ENCODE data around the gene CNNM4. TPM values are rescaled to one million over a fixed set of nuclear protein-coding genes. Genes with fewer than 3 reads are reported as not detected.
"Not testable (repeated sequence)": the region's sequence is repeated elsewhere in the genome, so short reads cannot be mapped to it uniquely, and the experiment has no call there.

Gene CNNM4
- total and polyA plus RNA-seq, 2 donors = 2.4 to 3.1 TPM

- not testable (repeated sequence) for H3K9me3 ChIP-seq (ENCODE audit: control insufficient read depth in 2 of 2, insufficient read depth in 1 of 2, low read length in 1 of 2); H3K4me3 ChIP-seq (ENCODE audit: low read length in 2 of 2); DNase-seq (ENCODE audit: low read depth in 6 of 9, low spot score in 9 of 9); H3K36me3 ChIP-seq (ENCODE audit: control insufficient read depth in 2 of 2, insufficient read depth in 2 of 2, low read length in 1 of 2); H3K27me3 ChIP-seq (ENCODE audit: control insufficient read depth in 2 of 2, insufficient read depth in 1 of 2, low read length in 1 of 2); H3K27ac ChIP-seq (ENCODE audit: low read depth in 1 of 2, low read length in 1 of 2)
- peaks cover 28 to 43% of the 10 kb centered on the region in 2 donors for H3K4me1 ChIP-seq (ENCODE audit: control insufficient read depth in 2 of 2, insufficient read depth in 2 of 2, low read length in 2 of 2)
- WGBS = 96% methylated on average over 15 of the region's 20 CpGs
Observed at GRCh38 chr2:96805946-96806345, 45.2 kb downstream of the CNNM4 start.

DNA sequence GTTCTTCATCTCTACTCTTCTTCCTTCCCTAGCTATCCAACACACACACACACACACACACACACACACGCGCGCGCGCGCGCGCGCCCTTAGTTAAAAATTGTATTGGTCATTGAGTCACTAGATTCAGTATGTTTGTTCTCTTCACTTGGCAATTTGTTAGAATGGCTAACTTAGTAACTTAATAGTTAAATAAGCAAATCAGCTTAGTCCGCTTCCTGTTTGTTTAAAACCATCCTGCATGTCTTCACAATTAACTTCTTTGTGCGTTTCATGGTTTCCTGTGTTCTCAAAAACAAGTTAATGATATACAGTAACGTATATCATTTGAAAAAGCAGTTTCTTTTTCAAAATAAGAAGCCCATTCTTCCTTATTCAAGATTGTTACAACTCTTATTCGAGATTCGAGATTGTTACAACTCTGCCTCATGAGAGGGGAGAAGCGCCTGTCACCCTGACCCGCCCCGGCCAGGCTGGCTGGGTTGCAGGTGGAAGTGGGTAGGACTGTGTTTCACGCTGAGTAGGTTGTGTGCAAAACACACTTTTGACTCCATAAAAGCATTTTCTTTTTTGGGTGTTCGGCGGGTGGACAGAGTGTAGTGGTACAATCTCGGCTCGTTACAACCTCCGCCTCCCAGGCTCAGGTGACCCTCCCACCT is 45.9 kb downstream of the CNNM4 start:
- H3K27me3 ChIP-seq (ENCODE audit: control insufficient read depth in 2 of 2, insufficient read depth in 1 of 2, low read length in 1 of 2) = no peaks in the 10 kb centered on the region
- H3K36me3 ChIP-seq (ENCODE audit: control insufficient read depth in 2 of 2, insufficient read depth in 2 of 2, low read length in 1 of 2) = no peaks in the 10 kb centered on the region
- H3K9me3 ChIP-seq (ENCODE audit: control insufficient read depth in 2 of 2, insufficient read depth in 1 of 2, low read length in 1 of 2) = no peaks in the 10 kb centered on the region
- H3K4me1 ChIP-seq (ENCODE audit: control insufficient read depth in 2 of 2, insufficient read depth in 2 of 2, low read length in 2 of 2) = peaks cover 32 to 45% of the 10 kb centered on the region in 2 donors
- no peak overlapping the region for H3K4me3 ChIP-seq (ENCODE audit: low read length in 2 of 2)
- DNase-seq (ENCODE audit: low read depth in 6 of 9, low spot score in 9 of 9) = peak in 1 of 9 donors; percentile 60
- H3K27ac ChIP-seq (ENCODE audit: low read depth in 1 of 2, low read length in 1 of 2) = peak overlapping the region; percentile 62 to 66
- WGBS = 89% methylated on average over 23 of the region's 23 CpGs

DNA sequence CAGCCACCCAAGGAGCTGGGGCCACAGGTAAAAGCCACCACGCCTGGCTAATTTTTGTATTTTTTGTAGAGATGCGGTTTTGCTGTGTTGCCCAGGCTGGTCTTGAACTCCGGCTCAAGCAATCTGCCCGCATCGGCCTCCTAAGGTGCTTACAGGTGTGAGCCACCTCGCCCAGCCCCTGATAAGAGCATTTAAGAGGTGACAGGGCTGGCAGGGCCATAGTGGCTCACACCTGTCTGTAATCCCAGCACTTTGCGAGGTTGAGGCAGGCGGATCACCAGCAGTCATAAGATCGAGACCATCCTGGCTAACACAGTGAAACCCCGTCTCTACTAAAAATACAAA is 46.4 kb downstream of the CNNM4 start:
- H3K27ac ChIP-seq (ENCODE audit: low read depth in 1 of 2, low read length in 1 of 2) = peak overlapping the region in 1 of 2 donors; percentile 62
- H3K9me3 ChIP-seq (ENCODE audit: control insufficient read depth in 2 of 2, insufficient read depth in 1 of 2, low read length in 1 of 2) = no peaks in the 10 kb centered on the region
- H3K36me3 ChIP-seq (ENCODE audit: control insufficient read depth in 2 of 2, insufficient read depth in 2 of 2, low read length in 1 of 2) = no peaks in the 10 kb centered on the region
- WGBS = 96% methylated on average over 10 of the region's 10 CpGs
- peaks cover 32 to 50% of the 10 kb centered on the region in 2 donors for H3K4me1 ChIP-seq (ENCODE audit: control insufficient read depth in 2 of 2, insufficient read depth in 2 of 2, low read length in 2 of 2)
- no peak for DNase-seq (ENCODE audit: low read depth in 6 of 9, low spot score in 9 of 9)
- no peak overlapping the region for H3K4me3 ChIP-seq (ENCODE audit: low read length in 2 of 2)
- H3K27me3 ChIP-seq (ENCODE audit: control insufficient read depth in 2 of 2, insufficient read depth in 1 of 2, low read length in 1 of 2) = no peaks in the 10 kb centered on the region

GRCh38 chr2:96808176-96808837 is 47.6 kb downstream of the CNNM4 start:
- DNase-seq (ENCODE audit: low read depth in 6 of 9, low spot score in 9 of 9) = no peak
- Histone ChIP-seq H3K27me3 (ENCODE audit: control insufficient read depth in 2 of 2, insufficient read depth in 1 of 2, low read length in 1 of 2) (no peaks in the 10 kb centered on the region), H3K36me3 (ENCODE audit: control insufficient read depth in 2 of 2, insufficient read depth in 2 of 2, low read length in 1 of 2) (no peaks in the 10 kb centered on the region), H3K27ac (ENCODE audit: low read depth in 1 of 2, low read length in 1 of 2) (no peak overlapping the region), H3K4me3 (ENCODE audit: low read length in 2 of 2) (no peak overlapping the region), H3K4me1 (ENCODE audit: control insufficient read depth in 2 of 2, insufficient read depth in 2 of 2, low read length in 2 of 2) (peaks cover 32 to 59% of the 10 kb centered on the region in 2 donors), H3K9me3 (ENCODE audit: control insufficient read depth in 2 of 2, insufficient read depth in 1 of 2, low read length in 1 of 2) (no peaks in the 10 kb centered on the region)
- 96% methylated on average over 10 of the region's 10 CpGs for WGBS

DNA sequence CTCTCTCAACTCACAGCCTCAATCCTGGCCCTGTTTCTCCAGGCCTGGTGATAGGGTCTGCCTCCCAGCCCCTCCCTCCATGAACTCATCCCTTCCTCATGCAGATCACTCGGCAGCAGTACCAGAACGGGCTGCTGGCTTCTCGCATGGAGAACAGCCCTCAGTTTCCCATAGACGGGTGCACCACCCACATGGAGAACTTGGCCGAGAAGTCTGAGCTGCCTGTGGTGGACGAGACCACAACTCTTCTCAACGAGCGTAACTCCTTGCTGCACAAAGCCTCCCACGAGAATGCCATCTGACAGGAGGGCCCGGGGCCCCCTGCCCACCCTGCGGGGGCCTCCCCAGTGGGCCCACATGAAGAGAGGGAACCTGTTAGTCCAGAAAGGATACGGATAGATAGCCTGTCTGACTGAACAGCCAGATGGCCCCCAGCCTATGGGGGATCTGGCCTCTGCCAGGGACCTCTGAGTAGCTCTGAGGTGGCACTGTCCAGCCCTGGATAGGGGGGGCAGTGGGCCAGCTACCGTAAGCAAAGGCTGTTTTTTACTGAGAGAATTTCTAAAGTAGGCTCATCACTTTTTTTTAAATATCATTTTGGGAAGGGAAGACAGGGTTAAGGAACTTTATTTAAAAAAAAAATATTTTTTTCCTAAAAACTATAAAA is 48.6 kb downstream of the CNNM4 start:
- no peaks in the 10 kb centered on the region for H3K9me3 ChIP-seq (ENCODE audit: control insufficient read depth in 2 of 2, insufficient read depth in 1 of 2, low read length in 1 of 2)
- no peaks in the 10 kb centered on the region for H3K36me3 ChIP-seq (ENCODE audit: control insufficient read depth in 2 of 2, insufficient read depth in 2 of 2, low read length in 1 of 2)
- no peak overlapping the region for H3K4me3 ChIP-seq (ENCODE audit: low read length in 2 of 2)
- DNase-seq (ENCODE audit: low read depth in 6 of 9, low spot score in 9 of 9) = no peak
- 96% methylated on average over 13 of the region's 13 CpGs for WGBS
- no peaks in the 10 kb centered on the region for H3K27me3 ChIP-seq (ENCODE audit: control insufficient read depth in 2 of 2, insufficient read depth in 1 of 2, low read length in 1 of 2)
- H3K4me1 ChIP-seq (ENCODE audit: control insufficient read depth in 2 of 2, insufficient read depth in 2 of 2, low read length in 2 of 2) = peaks cover 32 to 59% of the 10 kb centered on the region in 2 donors
- peak overlapping the region in 1 of 2 donors; percentile 87 for H3K27ac ChIP-seq (ENCODE audit: low read depth in 1 of 2, low read length in 1 of 2)

DNA sequence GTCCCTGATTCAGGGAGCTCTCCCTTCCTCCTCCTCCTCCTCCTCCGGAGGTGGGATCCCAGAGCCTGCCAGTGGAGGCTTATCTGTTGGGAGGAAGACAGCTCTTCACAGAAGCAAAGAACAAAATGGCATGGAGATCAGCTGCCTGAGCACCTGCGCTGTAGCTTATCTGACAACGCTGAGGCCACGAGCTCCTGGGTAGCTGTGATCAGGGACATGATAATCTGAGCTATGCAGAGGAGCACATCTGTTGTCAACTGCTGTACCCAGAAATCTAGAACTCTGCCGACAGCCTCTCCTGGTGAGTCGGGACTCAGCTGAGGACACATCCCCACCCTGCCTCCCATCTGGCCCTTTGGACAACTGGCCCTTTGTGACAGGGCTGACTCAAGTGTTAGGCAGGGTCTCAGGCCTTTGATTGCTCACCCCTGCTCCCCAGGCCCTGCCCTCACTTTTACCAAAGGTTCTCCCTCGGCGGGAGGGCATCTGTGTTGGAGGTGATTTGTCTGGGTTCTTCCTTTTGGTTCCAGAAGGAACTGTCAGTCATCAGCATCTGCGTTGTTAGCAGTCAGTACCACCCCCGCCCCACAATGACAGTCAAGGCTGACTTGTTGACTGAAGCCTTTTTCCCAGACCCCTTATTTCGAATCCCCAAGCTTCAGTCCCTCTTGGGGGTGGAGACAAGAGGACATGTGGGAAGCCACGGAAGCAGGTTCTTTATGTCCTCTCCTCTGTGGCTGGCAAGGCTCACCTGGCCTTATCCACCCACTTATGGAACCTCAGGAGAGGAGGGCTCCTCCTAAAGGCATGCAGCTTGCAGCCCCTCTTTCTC is 49.5 kb downstream of the CNNM4 start:
- Histone ChIP-seq H3K36me3 (ENCODE audit: control insufficient read depth in 2 of 2, insufficient read depth in 2 of 2, low read length in 1 of 2) (no peaks in the 10 kb centered on the region), H3K4me3 (ENCODE audit: low read length in 2 of 2) (no peak overlapping the region), H3K27me3 (ENCODE audit: control insufficient read depth in 2 of 2, insufficient read depth in 1 of 2, low read length in 1 of 2) (no peaks in the 10 kb centered on the region), H3K27ac (ENCODE audit: low read depth in 1 of 2, low read length in 1 of 2) (peak overlapping the region; percentile 50 to 87), H3K4me1 (ENCODE audit: control insufficient read depth in 2 of 2, insufficient read depth in 2 of 2, low read length in 2 of 2) (peaks cover 32 to 60% of the 10 kb centered on the region in 2 donors), H3K9me3 (ENCODE audit: control insufficient read depth in 2 of 2, insufficient read depth in 1 of 2, low read length in 1 of 2) (no peaks in the 10 kb centered on the region)
- WGBS = 58% methylated on average over 12 of the region's 12 CpGs
- DNase-seq (ENCODE audit: low read depth in 6 of 9, low spot score in 9 of 9) = peak in 7 of 9 donors; percentile 54 to 90 (median 78)

DNA sequence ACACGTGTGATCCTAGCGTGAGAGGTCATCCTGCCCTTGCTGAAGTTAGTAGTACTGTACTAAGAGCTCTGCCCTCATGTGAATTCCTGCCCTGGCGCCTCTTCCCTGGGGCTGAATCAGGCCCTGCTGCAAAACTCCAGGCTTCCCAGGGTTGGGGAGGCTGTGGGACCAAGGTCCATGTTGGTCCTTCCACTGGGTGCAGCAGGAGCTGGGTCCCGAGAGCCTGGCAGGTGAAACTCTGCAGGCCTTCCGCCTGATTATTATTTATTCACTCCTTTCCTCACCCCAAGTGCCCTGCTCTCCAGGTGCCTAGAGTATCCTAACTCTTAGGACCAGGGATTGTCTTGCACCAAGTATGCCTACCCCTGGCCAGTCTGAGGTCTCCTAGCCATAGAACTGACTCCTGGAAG is 50.1 kb downstream of the CNNM4 start:
- Histone ChIP-seq H3K27ac (ENCODE audit: low read depth in 1 of 2, low read length in 1 of 2) (peak overlapping the region in 1 of 2 donors; percentile 87), H3K27me3 (ENCODE audit: control insufficient read depth in 2 of 2, insufficient read depth in 1 of 2, low read length in 1 of 2) (no peaks in the 10 kb centered on the region), H3K36me3 (ENCODE audit: control insufficient read depth in 2 of 2, insufficient read depth in 2 of 2, low read length in 1 of 2) (no peaks in the 10 kb centered on the region), H3K4me3 (ENCODE audit: low read length in 2 of 2) (no peak overlapping the region), H3K4me1 (ENCODE audit: control insufficient read depth in 2 of 2, insufficient read depth in 2 of 2, low read length in 2 of 2) (peaks cover 32 to 64% of the 10 kb centered on the region in 2 donors), H3K9me3 (ENCODE audit: control insufficient read depth in 2 of 2, insufficient read depth in 1 of 2, low read length in 1 of 2) (no peaks in the 10 kb centered on the region)
- DNase-seq (ENCODE audit: low read depth in 6 of 9, low spot score in 9 of 9) = no peak
- WGBS = 88% methylated on average over 5 of the region's 5 CpGs

GRCh38 chr2:96811917-96812316 is 51.2 kb downstream of the CNNM4 start:
- DNase-seq (ENCODE audit: low read depth in 6 of 9, low spot score in 9 of 9) = no peak
- Histone ChIP-seq H3K27me3 (ENCODE audit: control insufficient read depth in 2 of 2, insufficient read depth in 1 of 2, low read length in 1 of 2) (no peaks in the 10 kb centered on the region), H3K27ac (ENCODE audit: low read depth in 1 of 2, low read length in 1 of 2) (no peak overlapping the region), H3K9me3 (ENCODE audit: control insufficient read depth in 2 of 2, insufficient read depth in 1 of 2, low read length in 1 of 2) (no peaks in the 10 kb centered on the region), H3K4me3 (ENCODE audit: low read length in 2 of 2) (no peak overlapping the region), H3K36me3 (ENCODE audit: control insufficient read depth in 2 of 2, insufficient read depth in 2 of 2, low read length in 1 of 2) (no peaks in the 10 kb centered on the region), H3K4me1 (ENCODE audit: control insufficient read depth in 2 of 2, insufficient read depth in 2 of 2, low read length in 2 of 2) (peaks cover 26 to 58% of the 10 kb centered on the region in 2 donors)
- WGBS = 95% methylated on average over 3 of the region's 3 CpGs
